DOHH2 (cell line): ENCODE data around the gene ELFN1.

Experiments used
- H3F3A ChIP-seq: fragments of 200-600 bp; sonication (generic), shearing (Covaris generic); 2 replicates; pipeline ENCODE4 v1.6.0; 2016; ENCODE audit warnings: antibody characterized with exemption, mild to moderate bottlenecking; ENCODE audit not compliant: control insufficient read depth, insufficient read depth
- H3K27ac ChIP-seq: fragments of 200-600 bp; sonication (generic); 2 replicates; pipeline ENCODE4 v1.5.1; 2014; ENCODE audit warnings: low read depth, mild to moderate bottlenecking, low read length, moderate library complexity
- H3K27me3 ChIP-seq: fragments of 200-600 bp; sonication (generic); 2 replicates; pipeline ENCODE4 v1.6.1; 2014; ENCODE audit warnings: mild to moderate bottlenecking, low read length, mixed read lengths; ENCODE audit not compliant: control insufficient read depth
- H3K36me3 ChIP-seq: fragments of 200-600 bp; sonication (generic); 2 replicates; pipeline ENCODE4 v1.6.1; 2014; ENCODE audit warnings: mild to moderate bottlenecking, low read length, moderate library complexity, mixed read lengths; ENCODE audit not compliant: control insufficient read depth
- H3K4me1 ChIP-seq: fragments of 200-600 bp; sonication (generic); 2 replicates; pipeline ENCODE4 v1.6.1; 2014; ENCODE audit warnings: mild to moderate bottlenecking, low read length, mixed read lengths; ENCODE audit not compliant: control insufficient read depth
- H3K4me2 ChIP-seq: fragments of 200-600 bp; sonication (generic); 2 replicates; pipeline ENCODE4 v1.6.0; 2014; ENCODE audit warnings: mild to moderate bottlenecking, low read length, moderate library complexity
- H3K4me3 ChIP-seq: fragments of 200-600 bp; sonication (generic); 2 replicates; pipeline ENCODE4 v1.5.1; 2014; ENCODE audit warnings: mild to moderate bottlenecking, low read length, mixed read lengths
- H3K79me2 ChIP-seq: fragments of 200-600 bp; sonication (generic); 2 replicates; pipeline ENCODE4 v1.6.1; 2014; ENCODE audit warnings: mild to moderate bottlenecking, low read length, mixed read lengths; ENCODE audit not compliant: control insufficient read depth
- H3K9me2 ChIP-seq: fragments of 200-600 bp; sonication (generic); replicated peaks from 2 replicates; pipeline ENCODE4 v1.6.1; 2014; ENCODE audit warnings: mild to moderate bottlenecking, low read length, mixed read lengths; ENCODE audit not compliant: control insufficient read depth
- H3K9me3 ChIP-seq: fragments of 200-600 bp; sonication (generic); 2 replicates; pipeline ENCODE4 v1.6.1; 2014; ENCODE audit warnings: antibody characterized with exemption, low read length, mixed read lengths; ENCODE audit not compliant: control insufficient read depth, insufficient read depth
- H4K20me1 ChIP-seq: fragments of 200-600 bp; sonication (generic); 2 replicates; pipeline ENCODE4 v1.6.0; 2014; ENCODE audit warnings: low read depth, mild to moderate bottlenecking, antibody characterized with exemption, low read length, moderate library complexity; ENCODE audit not compliant: control insufficient read depth, insufficient read depth
- CTCF ChIP-seq: fragments of 200-600 bp; sonication (generic); IDR thresholded peaks from one replicate; pipeline ENCODE4 v1.5.1; 2014; ENCODE audit warnings: antibody characterized with exemption, mild to moderate bottlenecking, low read depth, low read length; ENCODE audit not compliant: poor library complexity, severe bottlenecking
- EZH2phosphoT487 ChIP-seq: fragments of 200-600 bp; sonication (generic); IDR thresholded peaks from 2 replicates; pipeline ENCODE4 v1.6.1; 2017; ENCODE audit warnings: borderline replicate concordance, mild to moderate bottlenecking, antibody characterized with exemption, low read length, moderate library complexity, mixed read lengths

Gene ELFN1

GRCh38 chr7:1626769-1627168 lies 43.3 kb upstream of the ELFN1 start:
- H4K20me1 ChIP-seq, result no peaks in the 10 kb centered on the region
- H3K4me3 ChIP-seq, result no peak overlapping the region
- no peaks in the 10 kb centered on the region for H3K9me2 ChIP-seq
- no peaks in the 10 kb centered on the region for H3K79me2 ChIP-seq
- no peak overlapping the region for H3K4me2 ChIP-seq
- H3K4me1 ChIP-seq, result no peaks in the 10 kb centered on the region
- no peaks in the 10 kb centered on the region for H3K27me3 ChIP-seq
- H3K27ac ChIP-seq, result no peak overlapping the region
- no peaks in the 10 kb centered on the region for H3K36me3 ChIP-seq
- TF ChIP-seq CTCF (no peak), EZH2phosphoT487 (no peak)
- no peaks in the 10 kb centered on the region for H3F3A ChIP-seq
- peaks cover 3% of the 10 kb centered on the region; the same call in 1 of the 2 replicates for H3K9me3 ChIP-seq

GRCh38 chr7:1630700-1631336 lies 39.3 kb upstream of the ELFN1 start:
- Histone ChIP-seq H3K79me2 (no peaks in the 10 kb centered on the region), H4K20me1 (no peaks in the 10 kb centered on the region), H3K36me3 (no peaks in the 10 kb centered on the region), H3K4me3 (no peak overlapping the region), H3K27ac (no peak overlapping the region), H3K9me3 (peaks cover 3% of the 10 kb centered on the region; the same call in 1 of the 2 replicates), H3K9me2 (no peaks in the 10 kb centered on the region), H3K27me3 (no peaks in the 10 kb centered on the region), H3F3A (no peaks in the 10 kb centered on the region), H3K4me1 (no peaks in the 10 kb centered on the region), H3K4me2 (no peak overlapping the region)
- TF ChIP-seq CTCF (no peak), EZH2phosphoT487 (no peak)

- Histone ChIP-seq H3K27ac (no peak overlapping the region), H3K79me2 (no peaks in the 10 kb centered on the region), H3K9me3 (peaks cover 3% of the 10 kb centered on the region; the same call in 1 of the 2 replicates), H3K4me3 (no peak overlapping the region), H3K9me2 (no peaks in the 10 kb centered on the region), H3K36me3 (no peaks in the 10 kb centered on the region), H3F3A (no peaks in the 10 kb centered on the region), H4K20me1 (no peaks in the 10 kb centered on the region), H3K4me2 (no peak overlapping the region), H3K4me1 (no peaks in the 10 kb centered on the region), H3K27me3 (no peaks in the 10 kb centered on the region)
- no peak for TF ChIP-seq CTCF
- no peak for TF ChIP-seq EZH2phosphoT487
Measured at GRCh38 chr7:1631678-1632077, 38.4 kb upstream of the ELFN1 start.
